D721Med (cell line): ENCODE results near the gene DCTN1.

Experiments used
- DNase-seq: peaks from one replicate; pipeline ENCODE4 v3.0.0; 2011; ENCODE audit warnings: low spot score; ENCODE audit not compliant: insufficient read length
- FAIRE-seq: peaks from 2 replicates; lab custom pipeline; 2011; peaks lifted over from hg19 to GRCh38; lab: Jason Lieb, UNC
- CTCF ChIP-seq: IDR thresholded peaks from 2 replicates; pipeline ENCODE4 v1.5.1; 2012; ENCODE audit warnings: mild to moderate bottlenecking, control low read depth; ENCODE audit not compliant: insufficient read depth; ENCODE audit errors: missing control alignments

The DCTN1 gene

DNA sequence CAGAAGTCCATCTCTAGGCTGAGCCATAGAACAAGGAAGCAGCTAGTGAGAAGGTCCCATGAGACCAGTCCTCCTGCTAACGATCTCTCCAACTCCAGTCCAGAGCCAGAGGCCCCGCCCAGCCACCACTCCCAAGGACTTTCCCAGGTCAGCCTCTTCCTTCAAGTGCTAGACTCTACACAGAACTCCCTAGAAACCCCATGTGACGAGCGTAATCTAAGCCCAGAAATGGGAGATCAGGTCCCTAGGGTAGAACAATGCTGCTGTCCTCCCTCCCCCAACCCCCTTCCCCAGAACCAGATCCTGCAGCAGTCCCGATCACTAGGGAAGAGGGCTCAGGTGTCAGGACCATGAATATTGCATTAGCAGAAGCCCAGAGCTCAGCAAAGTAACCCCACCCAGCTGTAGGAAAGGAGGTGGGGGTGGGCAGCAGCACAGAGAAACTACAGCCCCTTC is 6.9 kb downstream of the DCTN1 start:
- FAIRE-seq, result no peak
- no peak for TF ChIP-seq CTCF
- no peak for DNase-seq

DNA sequence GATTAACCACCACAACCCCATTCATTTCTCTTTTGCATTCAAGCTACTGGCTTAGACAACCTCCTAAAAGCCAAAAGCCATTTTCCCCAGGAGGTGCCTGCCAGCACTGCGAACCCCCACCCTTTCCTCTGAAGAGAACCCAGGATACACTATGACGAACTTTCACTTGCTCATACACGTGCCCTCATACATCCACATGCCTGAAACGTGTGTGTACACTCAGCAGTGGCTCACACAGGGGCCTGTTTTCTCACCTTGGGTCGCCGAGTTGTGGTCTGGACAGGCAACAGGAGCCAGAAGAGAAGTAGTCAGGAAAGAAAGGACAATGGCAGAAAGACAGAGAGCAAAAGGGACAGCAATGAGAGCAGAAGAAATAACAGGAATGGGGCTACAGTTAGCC is 7.4 kb downstream of the DCTN1 start:
- FAIRE-seq (no peak), DNase-seq (no peak)
- no peak for TF ChIP-seq CTCF

DNA sequence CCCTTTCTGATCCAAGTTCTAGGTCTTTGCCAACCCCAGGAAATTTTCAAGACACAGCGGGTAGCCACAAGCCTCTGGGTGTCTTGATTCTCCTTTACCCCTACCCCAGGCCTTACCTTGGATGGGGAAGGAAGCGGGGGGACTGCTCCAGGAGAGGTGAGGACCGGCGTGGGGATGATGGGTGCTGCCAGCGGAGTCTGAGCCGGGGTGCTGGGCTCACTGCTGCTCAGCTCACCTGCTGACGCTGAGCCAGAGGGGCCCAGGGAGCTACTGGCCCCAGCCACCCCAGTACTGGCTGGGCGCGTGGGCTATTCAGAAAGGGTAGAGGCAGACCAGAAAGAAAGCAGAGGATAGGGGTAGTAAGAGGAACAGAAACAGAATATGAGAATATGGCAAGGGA is 8.7 kb downstream of the DCTN1 start:
- no peak for TF ChIP-seq CTCF
- FAIRE-seq (no peak), DNase-seq (no peak)

DNA sequence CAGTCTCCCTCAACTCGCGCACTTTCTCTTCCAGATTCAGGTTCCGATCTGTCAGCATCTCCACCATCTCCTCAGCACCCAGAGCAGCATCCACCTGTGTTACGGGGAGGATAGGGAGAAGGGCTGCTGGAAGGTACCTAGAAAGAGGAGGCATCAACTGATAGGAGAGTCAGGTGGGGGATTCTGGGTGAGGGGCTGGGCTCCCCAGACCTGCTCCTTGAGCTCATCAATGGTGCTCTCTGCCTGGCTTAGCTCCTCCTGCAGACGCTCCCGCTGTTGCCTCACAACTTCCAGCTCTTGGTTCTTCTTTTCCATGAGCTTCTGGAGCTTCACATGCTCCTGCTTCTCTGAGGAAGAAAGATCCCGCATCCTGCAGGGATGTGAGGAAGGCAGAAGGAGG is 10.1 kb downstream of the DCTN1 start:
- DNase-seq (no peak), FAIRE-seq (no peak)
- TF ChIP-seq CTCF, result no peak

DNA sequence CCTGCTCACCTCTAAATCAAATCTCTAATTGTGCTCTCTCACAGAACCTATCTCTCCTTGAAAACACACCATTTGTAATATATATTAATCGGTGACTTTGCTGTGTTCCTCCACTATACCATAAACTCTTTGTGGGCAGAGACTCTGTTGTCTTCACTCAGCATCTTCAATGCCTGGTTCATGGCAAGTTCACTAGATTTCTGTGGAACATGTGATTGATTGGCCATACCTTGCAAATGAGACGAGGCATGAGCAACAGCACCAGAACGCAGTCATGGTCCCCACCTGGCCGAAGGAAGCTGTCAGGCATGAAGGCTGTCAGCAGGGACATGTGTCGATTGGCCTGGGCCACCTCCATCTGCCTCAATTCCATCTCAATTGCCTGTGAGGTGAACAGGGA is 11.6 kb downstream of the DCTN1 start:
- FAIRE-seq (no peak), DNase-seq (no peak)
- no peak for TF ChIP-seq CTCF

- FAIRE-seq, result no peak
- TF ChIP-seq CTCF, result no peak
Measured at GRCh38 chr2:74367789-74368188, 12.3 kb downstream of the DCTN1 start.

DNA sequence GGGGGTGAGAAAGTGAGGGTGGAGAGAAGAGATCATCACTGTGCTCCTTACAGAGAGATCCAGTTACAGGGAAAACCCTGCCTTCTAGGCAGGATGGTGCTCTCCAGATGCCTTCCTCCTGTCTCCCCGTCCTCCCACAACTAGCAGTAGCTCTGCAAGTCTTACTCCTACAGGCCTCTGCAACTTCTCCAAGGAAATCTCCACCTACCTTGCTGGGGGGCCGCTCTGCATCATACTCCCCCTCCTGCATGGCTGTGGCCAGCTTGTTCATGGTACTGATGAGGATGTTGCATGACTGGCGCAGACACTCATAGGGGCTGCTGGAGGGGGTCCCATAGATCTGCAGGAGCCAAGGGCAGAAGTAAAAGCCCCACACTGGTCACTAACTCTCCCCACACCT is 14.1 kb downstream of the DCTN1 start:
- DNase-seq (no peak), FAIRE-seq (no peak)
- no peak for TF ChIP-seq CTCF

More at GRCh38 chr2:74367789-74368188, 12.3 kb downstream of the DCTN1 start:
- no peak for DNase-seq
